Measurements from ENCODE around the gene SCAP.
"Not testable (repeated sequence)": the region's sequence is repeated elsewhere in the genome, so short reads cannot be mapped to it uniquely, and the experiment has no call there.

Gene SCAP

GRCh38 chr3:47480267-47480666 lies 4.5 kb upstream of the SCAP start:
- DNase-seq (ENCODE audit: low spot score) = not testable (repeated sequence)

GRCh38 chr3:47479826-47480160 lies 4.1 kb upstream of the SCAP start:
- no peak for DNase-seq (ENCODE audit: low spot score)

- DNase-seq (ENCODE audit: low spot score) = no peak
These were observed 2.3 kb upstream of the SCAP start for GRCh38 chr3:47478022-47478421.

GRCh38 chr3:47476644-47477199 lies 981 bp upstream of the SCAP start:
- DNase-seq (ENCODE audit: low spot score) = no peak

GRCh38 chr3:47476330-47476626 lies 537 bp upstream of the SCAP start:
- no peak for DNase-seq (ENCODE audit: low spot score)

- peak; percentile 23 for DNase-seq (ENCODE audit: low spot score)
These were observed 642 bp downstream of the SCAP start for GRCh38 chr3:47475029-47475569.

GRCh38 chr3:47473391-47473790 lies 2.4 kb downstream of the SCAP start:
- DNase-seq (ENCODE audit: low spot score) = no peak

- DNase-seq (ENCODE audit: low spot score) = no peak
These were observed 6.1 kb downstream of the SCAP start for GRCh38 chr3:47469616-47470015.

GRCh38 chr3:47468315-47468714 lies 7.4 kb downstream of the SCAP start:
- DNase-seq (ENCODE audit: low spot score) = not testable (repeated sequence)

GRCh38 chr3:47464588-47464987 lies 11.2 kb downstream of the SCAP start:
- DNase-seq (ENCODE audit: low spot score) = no peak

GRCh38 chr3:47459534-47460085 lies 16.1 kb downstream of the SCAP start:
- not testable (repeated sequence) for DNase-seq (ENCODE audit: low spot score)

- no peak for DNase-seq (ENCODE audit: low spot score)
These were observed 18.8 kb downstream of the SCAP start for GRCh38 chr3:47456984-47457383.

GRCh38 chr3:47455806-47456452 lies 19.8 kb downstream of the SCAP start:
- no peak for DNase-seq (ENCODE audit: low spot score)

GRCh38 chr3:47452453-47453215 lies 23.1 kb downstream of the SCAP start:
- DNase-seq (ENCODE audit: low spot score) = no peak

- no peak for DNase-seq (ENCODE audit: low spot score)
These were observed 31.6 kb downstream of the SCAP start for GRCh38 chr3:47444103-47444502.

- no peak for DNase-seq (ENCODE audit: low spot score)
These were observed 32.1 kb downstream of the SCAP start for GRCh38 chr3:47443611-47443995.

GRCh38 chr3:47441796-47442551 lies 33.8 kb downstream of the SCAP start:
- DNase-seq (ENCODE audit: low spot score) = no peak

- no peak for DNase-seq (ENCODE audit: low spot score)
These were observed 35.6 kb downstream of the SCAP start for GRCh38 chr3:47440131-47440530.

- no peak for DNase-seq (ENCODE audit: low spot score)
These were observed 39.6 kb downstream of the SCAP start for GRCh38 chr3:47436180-47436579.

- no peak for DNase-seq (ENCODE audit: low spot score)
These were observed 40.9 kb downstream of the SCAP start for GRCh38 chr3:47434849-47435248.

- DNase-seq (ENCODE audit: low spot score) = no peak
These were observed 41.9 kb downstream of the SCAP start for GRCh38 chr3:47433796-47434195.

GRCh38 chr3:47432673-47433072 lies 43.1 kb downstream of the SCAP start:
- no peak for DNase-seq (ENCODE audit: low spot score)

Measured in HuH-7 (cell line).